ENCODE results near the gene ZNF444. TPM values are rescaled to one million over a fixed set of nuclear protein-coding genes. Genes with fewer than 3 reads are reported as not detected.

The ZNF444 gene
- total RNA-seq, 2 donors from 2014 or later: 50.2 to 58.8 TPM

- Histone ChIP-seq H3K9ac (ENCODE audit: extremely low read depth, low read length, poor library complexity, severe bottlenecking) (peak overlapping the region; percentile 28), H3K36me3 (ENCODE audit: control insufficient read depth, insufficient read depth, low read length) (no peaks in the 10 kb centered on the region), H3K27ac (ENCODE audit: low read depth, low read length) (peak overlapping the region; percentile 22), H3K27me3 (ENCODE audit: control insufficient read depth, insufficient read depth, low read length, poor library complexity, severe bottlenecking) (no peaks in the 10 kb centered on the region), H3K4me3 (ENCODE audit: low read length) (peak overlapping the region; percentile 80), H3K9me3 (ENCODE audit: control insufficient read depth, low read length) (no peaks in the 10 kb centered on the region), H3K4me1 (ENCODE audit: control insufficient read depth, insufficient read depth, low read length) (no peaks in the 10 kb centered on the region)
- Mint-ChIP-seq H3K36me3 (ENCODE audit: low read depth) (peaks cover 1% of the 10 kb centered on the region), H3K27ac (no peak overlapping the region), H3K9me3 (no peaks in the 10 kb centered on the region), H3K4me1 (peaks cover 16% of the 10 kb centered on the region), H3K4me3 (peak overlapping the region; percentile 73), H3K27me3 (ENCODE audit: insufficient read depth) (no peaks in the 10 kb centered on the region)
- TF ChIP-seq CTCF (conservative IDR thresholded peaks at IDR 0.05): no peak
- no peak for DNase-seq
- WGBS, 2 experiments (ENCODE audit: insufficient coverage in 1 of 2, insufficient read length in 1 of 2): 85 to 91% methylated on average over 13 to 17 of the region's 17 CpGs
Measured at GRCh38 chr19:56142087-56142787, 1.1 kb downstream of the ZNF444 start.

- Mint-ChIP-seq H3K36me3 (ENCODE audit: low read depth) (peaks cover 8% of the 10 kb centered on the region), H3K27ac (no peak overlapping the region), H3K27me3 (ENCODE audit: insufficient read depth) (no peaks in the 10 kb centered on the region), H3K4me3 (no peak overlapping the region), H3K4me1 (peaks cover 14% of the 10 kb centered on the region), H3K9me3 (no peaks in the 10 kb centered on the region)
- Histone ChIP-seq H3K27ac (ENCODE audit: low read depth, low read length) (no peak overlapping the region), H3K9me3 (ENCODE audit: control insufficient read depth, low read length) (no peaks in the 10 kb centered on the region), H3K36me3 (ENCODE audit: control insufficient read depth, insufficient read depth, low read length) (no peaks in the 10 kb centered on the region), H3K27me3 (ENCODE audit: control insufficient read depth, insufficient read depth, low read length, poor library complexity, severe bottlenecking) (no peaks in the 10 kb centered on the region), H3K4me1 (ENCODE audit: control insufficient read depth, insufficient read depth, low read length) (no peaks in the 10 kb centered on the region), H3K9ac (ENCODE audit: extremely low read depth, low read length, poor library complexity, severe bottlenecking) (no peak overlapping the region), H3K4me3 (ENCODE audit: low read length) (no peak overlapping the region)
- no peak for DNase-seq
- TF ChIP-seq CTCF (conservative IDR thresholded peaks at IDR 0.05): no peak
- 96 to 100% methylated on average over 2 to 4 of the region's 4 CpGs for WGBS, 2 experiments (ENCODE audit: insufficient coverage in 1 of 2, insufficient read length in 1 of 2)
Measured at GRCh38 chr19:56142897-56143434, 1.9 kb downstream of the ZNF444 start.

- DNase-seq: no peak
- H3K4me1 Mint-ChIP-seq: peaks cover 14% of the 10 kb centered on the region
- H3K27ac Mint-ChIP-seq: no peak overlapping the region
- no peak for TF ChIP-seq CTCF (conservative IDR thresholded peaks at IDR 0.05)
- no peak overlapping the region for H3K9ac ChIP-seq (ENCODE audit: extremely low read depth, low read length, poor library complexity, severe bottlenecking)
- no peak overlapping the region for H3K4me3 Mint-ChIP-seq
- H3K36me3 ChIP-seq (ENCODE audit: control insufficient read depth, insufficient read depth, low read length): peaks cover 6% of the 10 kb centered on the region
- H3K4me1 ChIP-seq (ENCODE audit: control insufficient read depth, insufficient read depth, low read length): no peaks in the 10 kb centered on the region
- no peaks in the 10 kb centered on the region for H3K27me3 Mint-ChIP-seq (ENCODE audit: insufficient read depth)
- no peaks in the 10 kb centered on the region for H3K27me3 ChIP-seq (ENCODE audit: control insufficient read depth, insufficient read depth, low read length, poor library complexity, severe bottlenecking)
- peaks cover 17% of the 10 kb centered on the region for H3K36me3 Mint-ChIP-seq (ENCODE audit: low read depth)
- H3K9me3 ChIP-seq (ENCODE audit: control insufficient read depth, low read length): no peaks in the 10 kb centered on the region
- H3K27ac ChIP-seq (ENCODE audit: low read depth, low read length): no peak overlapping the region
- H3K4me3 ChIP-seq (ENCODE audit: low read length): no peak overlapping the region
- no peaks in the 10 kb centered on the region for H3K9me3 Mint-ChIP-seq
- 94 to 95% methylated on average over 6 of the region's 6 CpGs for WGBS, 2 experiments (ENCODE audit: insufficient coverage in 1 of 2, insufficient read length in 1 of 2)
Measured at GRCh38 chr19:56144376-56144775, 3.3 kb downstream of the ZNF444 start.
